GM12892 (cell line): Measurements from ENCODE around the gene L3HYPDH.

Experiments used
- POLR2A ChIP-seq: IDR thresholded peaks from 2 replicates; pipeline ENCODE4 v1.6.1; 2011; ENCODE audit warnings: low read depth, low read length, control low read depth
- POLR2AphosphoS5 ChIP-seq: IDR thresholded peaks from 2 replicates; pipeline ENCODE4 v1.6.1; 2011; ENCODE audit warnings: low read depth, low read length, control low read depth

DNA sequence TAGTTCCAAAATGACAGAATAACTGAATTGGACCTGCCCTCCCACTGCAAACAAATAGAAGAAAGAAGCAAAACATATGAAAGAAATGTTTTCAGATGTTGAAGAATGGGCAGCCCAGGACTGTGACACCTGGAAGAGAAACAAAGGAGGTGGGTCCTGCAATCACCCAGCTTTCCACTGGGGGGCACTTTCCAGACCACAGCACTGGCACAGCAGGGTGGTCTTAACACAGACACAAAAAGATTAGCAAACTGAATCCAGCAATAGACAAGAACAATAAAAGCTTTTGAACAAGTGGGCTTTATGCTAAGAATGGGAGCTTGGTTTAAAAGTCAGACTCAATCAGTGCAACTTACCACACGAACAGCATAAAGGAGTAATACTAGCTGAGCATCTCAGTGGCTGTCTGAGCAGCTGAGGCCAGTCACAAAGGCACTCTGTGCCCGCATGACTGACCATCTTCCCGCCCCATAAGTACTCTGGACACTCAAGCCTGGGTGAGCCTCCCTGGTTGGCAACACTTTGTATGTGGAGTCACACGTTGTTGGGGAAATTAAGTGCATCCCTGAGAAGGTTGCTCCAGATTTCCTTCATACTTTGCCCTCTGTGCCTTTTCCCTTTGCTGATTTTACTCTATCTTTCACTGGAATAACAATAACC is 27.8 kb upstream of the L3HYPDH start:
- TF ChIP-seq POLR2A (no peak), POLR2AphosphoS5 (no peak)
